Cardiac fibroblast (primary cell): Measurements from ENCODE around the gene DCP1B.

Experiments used
- DNase-seq, 2 donors: peaks; one replicate each; pipeline versions ENCODE4 v3.0.0 to v3.0.0-alpha.2; 2010; ENCODE audit warnings: low read depth in 2 of 2
- H3K4me3 ChIP-seq, 2 donors: replicated peaks in 1 of 2; 1 replicate in 1 of 2; 2 replicates in 1 of 2; pipeline ENCODE4 v1.5.1; 2011; ENCODE audit warnings: low read depth in 2 of 2, low read length in 2 of 2, mild to moderate bottlenecking in 2 of 2, moderate library complexity in 1 of 2
- TF ChIP-seq, protein P1 (sequence below): IDR thresholded peaks from one replicate; pipeline ENCODE4 v1.5.1; 2011; ENCODE audit warnings: low read depth, mild to moderate bottlenecking, low read length, inconsistent platforms

The DCP1B gene

DNA sequence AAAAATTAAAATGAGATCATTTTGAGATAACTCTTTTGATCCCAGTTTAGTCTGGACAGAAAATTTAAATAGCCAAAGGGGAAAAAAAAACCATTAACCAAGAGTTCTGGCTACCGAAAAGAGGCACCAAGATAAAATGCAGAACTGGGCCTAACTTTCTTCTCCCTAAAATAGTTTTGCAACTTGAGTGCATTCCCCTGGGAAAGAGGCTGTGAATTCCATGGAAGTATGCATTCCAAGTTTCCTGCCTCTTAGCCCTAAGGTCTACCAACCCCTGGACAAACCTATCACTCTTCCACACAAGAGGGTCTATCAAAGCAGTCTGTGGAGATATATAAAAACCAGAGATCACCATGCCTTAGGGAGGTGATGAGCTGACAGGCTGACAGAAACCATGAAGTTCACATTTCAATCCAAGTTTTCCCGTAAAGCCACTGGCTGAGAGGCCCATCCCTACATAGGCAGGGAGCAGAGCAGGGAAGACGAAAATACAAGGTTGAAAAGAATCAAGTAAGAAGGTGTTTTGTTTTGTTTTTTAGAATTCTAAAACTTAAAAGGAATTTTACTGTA lies 33.8 kb downstream of the DCP1B start:
- peak in 1 of 2 donors; percentile 51 for DNase-seq
- no peak overlapping the region for H3K4me3 ChIP-seq
- TF ChIP-seq, protein P1, sequence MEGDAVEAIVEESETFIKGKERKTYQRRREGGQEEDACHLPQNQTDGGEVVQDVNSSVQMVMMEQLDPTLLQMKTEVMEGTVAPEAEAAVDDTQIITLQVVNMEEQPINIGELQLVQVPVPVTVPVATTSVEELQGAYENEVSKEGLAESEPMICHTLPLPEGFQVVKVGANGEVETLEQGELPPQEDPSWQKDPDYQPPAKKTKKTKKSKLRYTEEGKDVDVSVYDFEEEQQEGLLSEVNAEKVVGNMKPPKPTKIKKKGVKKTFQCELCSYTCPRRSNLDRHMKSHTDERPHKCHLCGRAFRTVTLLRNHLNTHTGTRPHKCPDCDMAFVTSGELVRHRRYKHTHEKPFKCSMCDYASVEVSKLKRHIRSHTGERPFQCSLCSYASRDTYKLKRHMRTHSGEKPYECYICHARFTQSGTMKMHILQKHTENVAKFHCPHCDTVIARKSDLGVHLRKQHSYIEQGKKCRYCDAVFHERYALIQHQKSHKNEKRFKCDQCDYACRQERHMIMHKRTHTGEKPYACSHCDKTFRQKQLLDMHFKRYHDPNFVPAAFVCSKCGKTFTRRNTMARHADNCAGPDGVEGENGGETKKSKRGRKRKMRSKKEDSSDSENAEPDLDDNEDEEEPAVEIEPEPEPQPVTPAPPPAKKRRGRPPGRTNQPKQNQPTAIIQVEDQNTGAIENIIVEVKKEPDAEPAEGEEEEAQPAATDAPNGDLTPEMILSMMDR, result no peak

DNA sequence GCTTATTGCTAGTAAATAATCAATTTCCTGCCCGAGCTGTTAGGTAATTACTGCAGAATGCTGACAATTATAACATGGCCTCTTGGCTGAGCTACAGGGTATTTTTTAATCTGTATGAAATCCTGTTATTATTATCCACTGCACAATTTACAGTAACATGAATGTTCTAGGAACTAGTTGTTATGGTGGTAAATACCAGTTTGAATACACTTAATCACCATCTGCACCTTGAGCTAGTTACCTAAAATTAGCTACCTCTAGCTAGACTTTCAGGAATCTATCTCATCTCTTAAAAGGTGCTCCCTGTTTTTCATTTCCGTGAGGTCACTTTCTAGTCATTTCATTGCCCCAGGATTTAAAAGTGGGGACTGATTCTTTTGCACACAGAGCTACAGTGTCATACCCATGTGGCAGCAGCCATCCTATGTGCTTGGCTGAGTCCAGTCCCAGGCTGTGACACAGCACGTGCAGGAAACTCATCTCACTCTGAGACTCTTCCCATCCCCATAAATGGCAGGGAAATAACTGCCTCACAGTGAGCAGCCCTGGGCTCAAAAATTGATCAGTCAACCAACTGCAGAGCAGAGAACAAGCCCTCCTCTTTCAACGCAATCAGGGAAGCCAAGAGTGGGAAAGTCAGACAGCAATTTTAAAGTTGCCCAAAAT lies 37.6 kb downstream of the DCP1B start:
- no peak for DNase-seq
- no peak overlapping the region for H3K4me3 ChIP-seq
- TF ChIP-seq, protein P1, result no peak

DNA sequence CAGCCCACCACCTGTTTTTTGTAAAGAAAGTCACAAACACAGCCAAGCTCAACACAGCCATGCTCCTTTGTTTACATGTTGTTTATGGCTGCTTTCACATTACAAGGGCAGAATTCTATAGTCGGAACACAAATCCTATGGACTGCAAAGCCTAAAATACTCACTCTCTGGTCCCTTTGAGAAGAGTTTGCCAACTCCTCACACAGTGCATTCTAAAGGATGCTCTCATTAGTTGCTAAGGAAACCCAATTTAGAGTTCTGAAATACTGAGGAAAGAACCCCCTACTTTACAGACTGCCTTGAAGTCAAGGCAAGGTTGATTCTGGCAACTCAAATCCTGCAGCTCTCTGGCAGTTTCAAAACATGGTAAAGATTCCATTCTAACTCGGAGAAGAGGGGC lies 38.3 kb downstream of the DCP1B start:
- no peak for DNase-seq
- TF ChIP-seq, protein P1, result no peak
- no peak overlapping the region for H3K4me3 ChIP-seq

DNA sequence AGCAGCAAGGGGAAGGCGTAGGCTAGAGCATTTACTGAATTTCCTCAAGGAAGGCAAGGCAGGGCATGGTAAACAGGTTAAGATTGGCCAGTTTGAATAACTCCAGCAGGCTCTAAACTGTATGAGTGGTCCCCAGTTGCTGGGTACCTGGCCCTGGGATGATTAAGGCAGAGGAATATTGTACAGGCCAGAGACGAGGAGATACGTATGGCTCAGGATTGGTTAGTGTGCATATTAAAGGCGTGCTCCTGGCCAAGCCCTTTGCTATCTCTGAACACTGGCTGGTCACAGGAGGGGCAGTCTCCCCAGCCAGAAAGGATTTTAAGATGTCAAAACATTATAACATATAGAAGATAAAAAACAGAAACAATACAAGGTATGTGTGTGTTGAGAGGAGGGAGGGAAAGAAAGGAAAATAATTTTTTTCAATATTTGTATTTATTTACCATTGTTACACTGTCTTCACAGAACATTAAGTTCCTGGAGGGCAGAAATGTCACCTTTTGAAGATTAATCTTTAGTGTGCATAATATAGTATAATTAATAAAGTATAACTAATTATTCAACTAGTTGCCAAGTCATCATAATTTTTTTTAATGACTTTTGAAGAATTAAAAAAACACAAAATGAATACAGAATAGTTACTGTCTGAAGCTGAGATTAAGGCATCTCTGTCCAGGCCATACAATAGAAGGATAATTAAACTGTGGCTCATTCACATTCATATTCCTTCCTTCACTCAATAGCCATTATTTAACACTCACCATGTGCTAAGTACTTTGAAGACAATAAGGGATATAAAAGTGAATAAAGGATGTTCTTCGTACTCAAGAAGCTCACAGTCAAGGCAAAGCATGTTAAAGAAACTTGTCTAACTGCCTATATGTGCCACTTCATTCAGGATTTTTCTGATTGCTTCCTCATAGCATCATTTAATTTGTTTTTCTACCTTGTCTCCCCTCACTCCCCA lies 41.9 kb downstream of the DCP1B start:
- TF ChIP-seq, protein P1, result no peak
- H3K4me3 ChIP-seq, result no peak overlapping the region
- DNase-seq, result no peak

DNA sequence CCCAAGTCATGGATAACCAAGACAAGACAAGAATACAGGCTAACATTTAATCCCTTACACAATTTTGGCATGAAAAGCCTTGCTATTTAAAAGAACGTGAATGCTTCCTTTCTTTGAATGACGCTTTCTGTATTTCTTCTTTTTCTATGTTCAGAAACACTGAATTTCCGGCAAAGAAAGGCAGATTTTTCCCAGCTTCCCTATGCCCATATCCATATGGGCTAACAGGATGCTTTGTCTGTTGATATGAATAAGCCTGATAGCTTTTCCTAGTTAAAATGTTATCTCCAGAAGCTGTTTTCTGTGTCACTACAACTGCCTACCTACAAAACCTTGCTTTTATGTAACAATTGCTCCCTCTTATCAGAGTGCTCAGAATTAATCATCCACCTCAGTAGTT lies 47.5 kb downstream of the DCP1B start:
- DNase-seq, result no peak
- no peak overlapping the region for H3K4me3 ChIP-seq
- TF ChIP-seq, protein P1, result no peak

DNA sequence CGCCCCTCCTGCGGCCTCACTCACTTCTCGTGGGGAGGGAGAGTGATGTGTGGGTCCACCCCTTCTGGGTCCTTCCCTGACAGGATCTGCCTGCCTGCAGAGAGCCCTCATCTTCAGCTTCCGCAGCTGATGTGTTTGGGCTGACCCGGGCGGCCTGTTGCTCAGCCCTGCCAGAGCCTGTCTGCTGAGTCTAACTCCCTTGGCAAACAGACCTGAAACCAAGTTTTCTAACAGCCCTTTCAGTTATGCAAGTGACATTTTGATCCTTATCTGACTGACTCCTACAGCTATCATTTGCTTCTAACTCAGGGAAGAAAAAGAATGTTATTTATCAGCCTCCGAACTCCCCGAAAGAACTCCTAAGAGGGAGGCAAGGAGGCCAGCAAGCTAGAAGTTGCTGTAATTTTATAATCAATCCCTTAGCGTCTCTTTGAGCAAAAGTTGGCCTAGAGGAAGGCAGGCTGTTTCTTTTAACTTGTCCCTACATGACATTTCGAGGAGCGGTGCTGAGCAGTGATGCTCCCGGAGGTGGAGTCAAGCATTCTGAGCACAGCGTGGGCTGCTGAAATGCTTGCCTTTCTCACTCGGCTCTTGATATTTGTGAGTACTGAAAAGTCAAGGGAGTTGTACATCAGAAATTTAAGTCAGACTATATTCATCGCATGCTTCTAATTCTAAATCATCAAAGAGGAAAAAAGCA lies 54.3 kb downstream of the DCP1B start:
- no peak overlapping the region for H3K4me3 ChIP-seq
- TF ChIP-seq, protein P1, result no peak
- DNase-seq, result peak in 1 of 2 donors; percentile 37
